HepG2 (cell line): Measurements from ENCODE around the gene PLEKHB1. TPM values are rescaled to one million over a fixed set of nuclear protein-coding genes. Genes with fewer than 3 reads are reported as not detected.

Experiments used
- ATAC-seq: fragments of 200-7000 bp; cut with Tn5 transposase; 3 replicates; pipeline ENCODE4 v1.9.1; 2020; ENCODE audit warnings: mild to moderate bottlenecking, moderate library complexity
- BruUV-seq: library from RNA; stranded (reverse); fragments of 400-500 nt; replicated peaks from 2 replicates; lab custom pipeline; 2021; lab: Mats Ljungman, UMichigan
- CTCF ChIA-PET: fragments of 300-600 bp; formaldehyde crosslinking; extraction: SDS; loops from one replicate; lab custom pipeline; 2021; ENCODE audit warnings: low total read pairs, inconsistent platforms, low intra/inter-chr PET ratio; lab: Yijun Ruan, JAX
- POLR2A ChIA-PET: fragments of 350-600 bp; sonication (Branson Sonifier 250); formaldehyde crosslinking; loops from one replicate; lab custom pipeline; 2020; ENCODE audit warnings: antibody characterized with exemption, inconsistent platforms; lab: Yijun Ruan, JAX
- DNase-seq: peaks from one replicate; pipeline ENCODE4 v3.0.0-alpha.2; 2015; ENCODE audit warnings: low spot score
- FAIRE-seq: peaks from 3 replicates; lab custom pipeline; 2011; peaks lifted over from hg19 to GRCh38; lab: Jason Lieb, UNC
- H2AFZ ChIP-seq: one replicate; pipeline ENCODE4 v1.6.1; 2011; ENCODE audit warnings: low read length, inconsistent platforms
- H3K27ac ChIP-seq: fragments of 300-600 bp; 3 replicates; pipeline ENCODE4 v1.8.0; 2011; ENCODE audit warnings: mixed run types, mild to moderate bottlenecking, mixed read lengths, low read length, inconsistent platforms; ENCODE audit not compliant: insufficient read depth; ENCODE audit errors: extremely low read length
- H3K27me3 ChIP-seq, 2 experiments: fragments of 200-600 bp in 1 of 2; 2 replicates in 1 of 2; 3 replicates in 1 of 2; pipeline versions ENCODE4 v1.6.0 to v1.8.0; 2011; ENCODE audit warnings: low read length in 2 of 2, mild to moderate bottlenecking in 2 of 2, moderate library complexity in 2 of 2, inconsistent platforms in 1 of 2; ENCODE audit not compliant: insufficient read depth in 2 of 2, control insufficient read depth in 1 of 2
- H3K36me3 ChIP-seq, 2 experiments: fragments of 200-600 bp in 1 of 2; replicated peaks in 1 of 2; 2 replicates in 1 of 2; 3 replicates in 1 of 2; pipeline versions ENCODE4 v1.5.1 to v1.8.0; 2011; ENCODE audit warnings: low read length in 2 of 2, inconsistent platforms in 1 of 2; ENCODE audit not compliant: insufficient read depth in 2 of 2, control insufficient read depth in 1 of 2
- H3K4me1 ChIP-seq: 2 replicates; pipeline ENCODE4 v1.5.1; 2012; ENCODE audit warnings: low read length, inconsistent platforms; ENCODE audit not compliant: insufficient read depth
- H3K4me2 ChIP-seq: 2 replicates; pipeline ENCODE4 v1.6.0; 2011; ENCODE audit warnings: low read depth, low read length, inconsistent platforms
- H3K4me3 ChIP-seq, 3 experiments: fragments of 200-600 bp in 1 of 3; sonication (generic), shearing (Covaris generic) in 1 of 3; replicated peaks in 1 of 3; 2 replicates each; pipeline ENCODE4 v1.5.1; 2011 to 2016; ENCODE audit warnings: low read length in 3 of 3, inconsistent platforms in 2 of 3, low read depth in 2 of 3, mild to moderate bottlenecking in 2 of 3, control low read depth in 1 of 3, mixed read lengths in 1 of 3; ENCODE audit not compliant: insufficient read depth in 1 of 3
- H3K79me2 ChIP-seq: one replicate; pipeline ENCODE4 v1.6.1; 2011; ENCODE audit warnings: low read length, inconsistent platforms; ENCODE audit not compliant: insufficient read depth
- H3K9ac ChIP-seq: 2 replicates; pipeline ENCODE4 v1.6.0; 2011; ENCODE audit warnings: mild to moderate bottlenecking, low read depth, low read length, inconsistent platforms; ENCODE audit not compliant: insufficient read depth
- H3K9me3 ChIP-seq: 2 replicates; pipeline ENCODE4 v1.5.1; 2012; ENCODE audit warnings: mild to moderate bottlenecking, low read length
- H4K20me1 ChIP-seq: 2 replicates; pipeline ENCODE4 v1.6.0; 2011; ENCODE audit warnings: inconsistent platforms, mild to moderate bottlenecking, low read length, moderate library complexity; ENCODE audit not compliant: insufficient read depth
- BHLHE40 ChIP-seq: IDR thresholded peaks from 2 replicates; pipeline ENCODE4 v1.6.1; 2011; ENCODE audit warnings: low read length, improper control_type of control experiment
- ELF4 ChIP-seq: sonication (generic); formaldehyde crosslinking; IDR thresholded peaks from 2 replicates; pipeline ENCODE4 v1.5.0; 2020; ENCODE audit warnings: missing genetic modification reagents, mild to moderate bottlenecking, moderate library complexity, borderline replicate concordance
- HMGA1 ChIP-seq: sonication (generic); formaldehyde crosslinking; conservative IDR thresholded peaks from 2 replicates; pipeline ENCODE4 v1.4.0; 2020; ENCODE audit warnings: missing genetic modification reagents
- HNF4A ChIP-seq: sonication (generic); formaldehyde crosslinking; IDR thresholded peaks from 2 replicates; pipeline ENCODE4 v1.4.0; 2020; ENCODE audit warnings: missing genetic modification reagents
- HNRNPH1 ChIP-seq: fragments of 200-400 bp; formaldehyde crosslinking; optimal IDR thresholded peaks from 2 replicates; pipeline ENCODE3; 2017; ENCODE audit warnings: mild to moderate bottlenecking, low read depth, low read length
- MATR3 ChIP-seq: sonication (generic); formaldehyde crosslinking; IDR thresholded peaks from 2 replicates; pipeline ENCODE4 v1.4.0; 2020; ENCODE audit warnings: missing genetic modification reagents
- MIER3 ChIP-seq: IDR thresholded peaks from 2 replicates; pipeline ENCODE4 v1.6.1; 2016; ENCODE audit warnings: missing compliant biosample characterization, borderline replicate concordance
- MYC ChIP-seq: sonication (generic); formaldehyde crosslinking; IDR thresholded peaks from 2 replicates; pipeline ENCODE4 v1.9.0; 2021; ENCODE audit warnings: missing genetic modification reagents, borderline replicate concordance
- NR1H2 ChIP-seq: sonication (generic); formaldehyde crosslinking; IDR thresholded peaks from 2 replicates; pipeline ENCODE4 v1.8.1; 2022; ENCODE audit warnings: low read depth, missing genetic modification reagents, borderline replicate concordance
- PHF20 ChIP-seq: sonication (generic); formaldehyde crosslinking; IDR thresholded peaks from 2 replicates; pipeline ENCODE4 v1.5.0; 2020; ENCODE audit warnings: mild to moderate bottlenecking, missing genetic modification reagents
- SIX1 ChIP-seq: sonication (generic); formaldehyde crosslinking; IDR thresholded peaks from 2 replicates; pipeline ENCODE4 v1.4.0; 2020; ENCODE audit warnings: missing genetic modification reagents, borderline replicate concordance
- SP5 ChIP-seq: IDR thresholded peaks from 2 replicates; pipeline ENCODE4 v1.6.1; 2016; ENCODE audit warnings: low read depth, borderline replicate concordance
- ZNF253 ChIP-seq: sonication (generic); formaldehyde crosslinking; IDR thresholded peaks from 2 replicates; pipeline ENCODE4 v1.8.0; 2022; ENCODE audit warnings: mild to moderate bottlenecking, missing genetic modification reagents, borderline replicate concordance
- ZNF652 ChIP-seq: IDR thresholded peaks from 2 replicates; pipeline ENCODE4 v1.6.1; 2016; ENCODE audit warnings: low read depth, borderline replicate concordance
- ZNF768 ChIP-seq: sonication (generic); formaldehyde crosslinking; IDR thresholded peaks from 2 replicates; pipeline ENCODE4 v1.4.0; 2020; ENCODE audit warnings: missing genetic modification reagents
- ZNF83 ChIP-seq: sonication (generic); formaldehyde crosslinking; IDR thresholded peaks from 2 replicates; pipeline ENCODE4 v1.4.0; 2020; ENCODE audit warnings: missing genetic modification reagents, mild to moderate bottlenecking, borderline replicate concordance
- WGBS: methylation state at CpG from one replicate; pipeline ENCODE4 v1.1.6; 2017; ENCODE audit warnings: low lambda C conversion rate; 5-methylcytosine and 5-hydroxymethylcytosine counted together
- in situ Hi-C: cut with HindIII; loops from 2 replicates; pipeline ENCODE4 v1.10.0; 2017; ENCODE audit warnings: low pct_unique_long_range_greater_than_20kb; ENCODE audit not compliant: extremely low pct_ligation_motif_present
- intact Hi-C: fragments of 100-400 bp; cut with micrococcal nuclease; formaldehyde crosslinking; loops from one replicate; pipeline ENCODE4 v1.10.0; 2022; ENCODE audit not compliant: unreplicated experiment
- polyA plus RNA-seq, 8 experiments: library from polyadenylated mRNA; depleted of rRNA in 3 of 8; stranded (reverse) in 7 of 8; unstranded in 1 of 8; fragments of >200 nt; fragmentation: Illumina TruSeq in 4 of 8; extraction: Trizol in 4 of 8; gene quantifications; 2 replicates each; pipeline versions ENCODE4 v1.2.1 to v1.2.3, GENCODE V29; 2011 to 2016; ENCODE audit warnings: low read depth in 4 of 8, missing spikeins in 1 of 8, mixed read lengths in 1 of 8; ENCODE audit not compliant: insufficient read depth in 1 of 8
- total RNA-seq, 5 experiments: library from RNA; depleted of rRNA; stranded (reverse); fragments of >200 nt; fragmentation: Illumina TruSeq; extraction: Trizol; gene quantifications; 2 replicates each; pipeline ENCODE4 v1.2.3, GENCODE V29; 2016; ENCODE audit warnings: low read depth in 1 of 5
- TF ChIP-seq, protein P1 (sequence below): sonication (generic); formaldehyde crosslinking; IDR thresholded peaks from 2 replicates; pipeline ENCODE4 v1.5.1; 2020; ENCODE audit warnings: mild to moderate bottlenecking, moderate library complexity, missing genetic modification reagents

The PLEKHB1 gene
- total and polyA plus RNA-seq, 2 of the 13 experiments (the other 11 are each of a cell fraction or from before 2014, with no cell fraction given), result 68.0 to 99.3 TPM

DNA sequence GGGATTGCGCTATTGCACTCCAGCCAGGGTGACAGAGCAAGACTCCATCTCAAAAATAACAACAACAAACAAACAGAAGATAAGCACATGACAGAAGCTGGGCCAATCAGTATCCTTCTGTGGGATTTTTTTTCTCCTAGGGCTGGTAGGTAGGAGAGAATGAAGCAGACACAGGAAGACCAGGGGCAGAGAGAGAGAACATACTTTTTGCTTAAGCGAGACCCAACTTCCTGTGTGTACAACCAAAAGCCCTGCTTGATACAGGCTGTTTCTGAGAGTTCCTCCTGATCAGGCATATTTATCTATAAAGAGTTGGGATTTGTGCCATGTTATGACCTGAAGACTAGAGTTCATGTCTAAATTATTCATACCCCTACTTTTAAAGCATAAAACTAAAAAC is 12.4 kb upstream of the PLEKHB1 start:
- H3K36me3 ChIP-seq, result no peaks in the 10 kb centered on the region
- ATAC-seq (no peak), DNase-seq (no peak), FAIRE-seq (no peak)
- 0 out of 2 replicates have a peak, but pooled peaks cover 4% of the 10 kb centered on the region for H3K9me3 ChIP-seq
- 84% methylated on average over 2 of the region's 2 CpGs for WGBS
- no peak overlapping the region for H3K4me3 ChIP-seq
- no peak for TF ChIP-seq SIX1 (CRISPR knock-in tag)
- TF ChIP-seq HNRNPH1, result no peak
- TF ChIP-seq PHF20 (CRISPR knock-in tag), result no peak
- TF ChIP-seq HNF4A (CRISPR knock-in tag), result no peak
- no peak for TF ChIP-seq MATR3 (CRISPR knock-in tag)
- no peak for TF ChIP-seq SP5 (CRISPR knock-in tag)
- TF ChIP-seq ZNF768 (CRISPR knock-in tag), result no peak
- TF ChIP-seq MIER3 (CRISPR knock-in tag), result no peak
- TF ChIP-seq, protein P1, sequence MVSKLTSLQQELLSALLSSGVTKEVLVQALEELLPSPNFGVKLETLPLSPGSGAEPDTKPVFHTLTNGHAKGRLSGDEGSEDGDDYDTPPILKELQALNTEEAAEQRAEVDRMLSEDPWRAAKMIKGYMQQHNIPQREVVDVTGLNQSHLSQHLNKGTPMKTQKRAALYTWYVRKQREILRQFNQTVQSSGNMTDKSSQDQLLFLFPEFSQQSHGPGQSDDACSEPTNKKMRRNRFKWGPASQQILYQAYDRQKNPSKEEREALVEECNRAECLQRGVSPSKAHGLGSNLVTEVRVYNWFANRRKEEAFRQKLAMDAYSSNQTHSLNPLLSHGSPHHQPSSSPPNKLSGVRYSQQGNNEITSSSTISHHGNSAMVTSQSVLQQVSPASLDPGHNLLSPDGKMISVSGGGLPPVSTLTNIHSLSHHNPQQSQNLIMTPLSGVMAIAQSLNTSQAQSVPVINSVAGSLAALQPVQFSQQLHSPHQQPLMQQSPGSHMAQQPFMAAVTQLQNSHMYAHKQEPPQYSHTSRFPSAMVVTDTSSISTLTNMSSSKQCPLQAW, result no peak
- no peak for TF ChIP-seq ZNF83 (CRISPR knock-in tag)
- no peak for TF ChIP-seq NR1H2
- TF ChIP-seq MYC (CRISPR knock-in tag), result no peak
- no peak for TF ChIP-seq BHLHE40
- TF ChIP-seq HMGA1 (CRISPR knock-in tag), result no peak
- no peak for TF ChIP-seq ZNF253 (CRISPR knock-in tag)
- TF ChIP-seq ZNF652, result no peak
- no peak for TF ChIP-seq ELF4 (CRISPR knock-in tag)
- POLR2A ChIA-PET, result no interaction called here
- H4K20me1 ChIP-seq, result no peaks in the 10 kb centered on the region
- H3K9ac ChIP-seq, result no peak overlapping the region
- CTCF ChIA-PET, result no interaction called here
- no peak overlapping the region for H2AFZ ChIP-seq
- no peak overlapping the region for H3K27ac ChIP-seq
- BruUV-seq, result no TSS peak
- intact Hi-C loops (no loop called here), in situ Hi-C loops (no loop called here)
- peaks cover 12% of the 10 kb centered on the region for H3K4me1 ChIP-seq
- no peak overlapping the region for H3K4me2 ChIP-seq
- no peaks in the 10 kb centered on the region for H3K27me3 ChIP-seq
- H3K79me2 ChIP-seq, result no peaks in the 10 kb centered on the region
